Measurements from ENCODE around the gene SBSN.
A peak's percentile ranks its signal among the peaks of the same experiment; 100 is the strongest.

SBSN gene

GRCh38 chr19:35528218-35529038 is at the start of gene SBSN:
TSS of gene SBSN (minus strand) at chr19:35528311. CDS start at chr19:35528281, 30 bp downstream.
- DNase-seq, result no peak

GRCh38 chr19:35571406-35571965 is 43.4 kb upstream of the SBSN start:
- no peak for DNase-seq

- no peak for DNase-seq
Observed at GRCh38 chr19:35569281-35569781, 41.2 kb upstream of the SBSN start.

- no peak for DNase-seq
Observed at GRCh38 chr19:35566738-35567137, 38.6 kb upstream of the SBSN start.

GRCh38 chr19:35565016-35565856 is 37.1 kb upstream of the SBSN start:
- DNase-seq, result no peak

GRCh38 chr19:35563207-35563829 is 35.2 kb upstream of the SBSN start, which contains the start of gene ATP4A:
TSS of gene ATP4A (minus strand) at chr19:35563658. CDS start at chr19:35563629, 29 bp downstream.
- no peak for DNase-seq

- no peak for DNase-seq
Observed at GRCh38 chr19:35562776-35563175, 34.7 kb upstream of the SBSN start.

GRCh38 chr19:35562336-35562735 is 34.2 kb upstream of the SBSN start:
- no peak for DNase-seq

- no peak for DNase-seq
Observed at GRCh38 chr19:35561436-35561835, 33.3 kb upstream of the SBSN start.

- DNase-seq, result no peak
Observed at GRCh38 chr19:35560677-35561076, 32.6 kb upstream of the SBSN start.

- no peak for DNase-seq
Observed at GRCh38 chr19:35560271-35560670, 32.2 kb upstream of the SBSN start.

GRCh38 chr19:35559781-35560180 is 31.7 kb upstream of the SBSN start:
- DNase-seq, result no peak

GRCh38 chr19:35559281-35559659 is 31.2 kb upstream of the SBSN start:
- DNase-seq, result no peak

GRCh38 chr19:35558400-35559280 is 30.5 kb upstream of the SBSN start:
- peak; percentile 21 for DNase-seq

- DNase-seq, result peak; percentile 57
Observed at GRCh38 chr19:35557539-35558399, 29.7 kb upstream of the SBSN start.

- DNase-seq, result no peak
Observed at GRCh38 chr19:35556846-35557538, 28.9 kb upstream of the SBSN start.

- no peak for DNase-seq
Observed at GRCh38 chr19:35556025-35556590, 28.0 kb upstream of the SBSN start.

- DNase-seq, result no peak
Observed at GRCh38 chr19:35555301-35556005, 27.3 kb upstream of the SBSN start.

GRCh38 chr19:35554076-35554475 is 26.0 kb upstream of the SBSN start:
- no peak for DNase-seq

All from activated CD4-positive, CD25-positive, alpha-beta regulatory T cell treated with anti-CD3 and anti-CD28 coated beads, Interleukin-2, amount 50 U/mL, for 72 hours (primary cell).